HEK293T (cell line): Measurements from ENCODE around the gene CHMP2A.

ENCODE experiments used
- ARNT ChIP-seq: fragments of 450-650 bp; IDR thresholded peaks from 2 replicates; pipeline ENCODE4 v1.6.1; 2017; ENCODE audit warnings: mild to moderate bottlenecking
- BHLHE40 ChIP-seq: fragments of 450-650 bp; IDR thresholded peaks from 2 replicates; pipeline ENCODE4 v1.6.1; 2016; ENCODE audit warnings: mild to moderate bottlenecking, moderate library complexity, borderline replicate concordance
- CTBP1 ChIP-seq: fragments of 450-650 bp; IDR thresholded peaks from 2 replicates; pipeline ENCODE4 v1.6.1; 2016; ENCODE audit warnings: borderline replicate concordance
- ELF4 ChIP-seq: fragments of 450-650 bp; IDR thresholded peaks from 2 replicates; pipeline ENCODE4 v1.6.1; 2017; ENCODE audit warnings: antibody characterized with exemption
- FOXA1 ChIP-seq: fragments of 450-650 bp; IDR thresholded peaks from 2 replicates; pipeline ENCODE4 v1.6.1; 2016; ENCODE audit warnings: mild to moderate bottlenecking
- FOXK2 ChIP-seq: fragments of 450-650 bp; IDR thresholded peaks from 2 replicates; pipeline ENCODE4 v1.6.1; 2016; ENCODE audit warnings: mild to moderate bottlenecking
- FOXM1 ChIP-seq: fragments of 450-650 bp; IDR thresholded peaks from 2 replicates; pipeline ENCODE4 v1.6.1; 2017; ENCODE audit warnings: mild to moderate bottlenecking, borderline replicate concordance
- PKNOX1 ChIP-seq: fragments of 450-650 bp; IDR thresholded peaks from 2 replicates; pipeline ENCODE4 v1.6.1; 2016
- SP1 ChIP-seq: fragments of 450-650 bp; IDR thresholded peaks from 2 replicates; pipeline ENCODE4 v1.6.1; 2017
- SUZ12 ChIP-seq: fragments of 450-650 bp; IDR thresholded peaks from 2 replicates; pipeline ENCODE4 v1.6.1; 2016; ENCODE audit warnings: mild to moderate bottlenecking
- TARDBP ChIP-seq: fragments of 450-650 bp; IDR thresholded peaks from 2 replicates; pipeline ENCODE4 v1.6.1; 2016
- ZNF384 ChIP-seq: fragments of 450-650 bp; IDR thresholded peaks from 2 replicates; pipeline ENCODE4 v1.6.1; 2016

- no peak for TF ChIP-seq ARNT
- TF ChIP-seq FOXK2 = no peak
- TF ChIP-seq CTBP1 = no peak
- TF ChIP-seq ELF4 = no peak
- no peak for TF ChIP-seq SUZ12
- TF ChIP-seq FOXM1 = no peak
- no peak for TF ChIP-seq SP1
- no peak for TF ChIP-seq ZNF384
- TF ChIP-seq BHLHE40 = no peak
- TF ChIP-seq TARDBP = no peak
- TF ChIP-seq FOXA1 = no peak
- no peak for TF ChIP-seq PKNOX1
Measured at GRCh38 chr19:58560921-58561320, 6.0 kb upstream of the CHMP2A start.
